GM23248 (cell line): ENCODE measurements around the gene TFB1M.

Experiments
- EZH2 ChIP-seq: fragments of 200-600 bp; sonication (generic); IDR thresholded peaks from 2 replicates; pipeline ENCODE4 v1.6.1; 2018; ENCODE audit warnings: antibody characterized with exemption, mild to moderate bottlenecking; ENCODE audit not compliant: insufficient read depth, poor library complexity, severe bottlenecking
- EZH2phosphoT487 ChIP-seq: fragments of 200-600 bp; sonication (generic); IDR thresholded peaks from 2 replicates; pipeline ENCODE4 v1.6.1; 2018; ENCODE audit warnings: antibody characterized with exemption, moderate library complexity, mild to moderate bottlenecking, low read depth; ENCODE audit not compliant: insufficient read depth

DNA sequence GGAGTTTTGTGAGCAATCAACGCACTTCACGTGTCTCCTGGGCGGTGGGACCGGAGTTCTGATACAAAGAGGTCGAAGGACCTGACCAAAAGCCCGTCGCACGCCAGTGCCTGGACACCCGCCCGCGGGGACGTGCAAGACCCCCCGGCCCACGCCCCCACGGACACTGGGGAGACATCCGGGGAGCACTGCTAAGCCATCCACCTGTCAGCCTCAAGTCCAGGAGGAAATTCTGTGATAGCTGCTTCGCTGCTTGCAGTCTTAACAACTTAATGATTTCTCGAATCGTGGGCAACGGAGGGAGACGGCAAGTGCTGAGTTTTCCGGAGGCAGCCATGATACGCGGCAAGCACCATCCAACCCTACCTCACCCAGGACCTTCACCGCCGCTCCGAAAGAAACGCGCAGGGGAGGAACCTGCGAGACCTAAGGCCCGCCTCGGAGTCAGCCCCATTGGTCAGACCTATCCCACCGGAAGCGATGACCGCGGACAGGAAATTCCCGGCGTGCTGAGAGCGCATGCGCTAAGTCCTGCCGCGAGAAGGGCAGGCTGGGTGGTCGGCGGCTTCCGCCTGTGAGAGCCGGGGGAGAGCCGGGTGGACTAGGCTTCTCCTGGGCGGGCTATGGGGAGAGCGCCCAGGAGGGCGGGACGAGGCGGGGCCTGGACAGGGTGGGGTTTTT lies at the start of gene TFB1M:
- no peak for TF ChIP-seq EZH2
- TF ChIP-seq EZH2phosphoT487 = no peak
